GM21717 (cell line): ENCODE results near the gene HABP2.

Experiments used
- ATAC-seq: cut with Tn5 transposase; IDR thresholded peaks from one replicate; pipeline ENCODE4 v1.9.1; 2021; ENCODE audit warnings: mild to moderate bottlenecking, moderate library complexity; ENCODE audit not compliant: unreplicated experiment

HABP2 gene

DNA sequence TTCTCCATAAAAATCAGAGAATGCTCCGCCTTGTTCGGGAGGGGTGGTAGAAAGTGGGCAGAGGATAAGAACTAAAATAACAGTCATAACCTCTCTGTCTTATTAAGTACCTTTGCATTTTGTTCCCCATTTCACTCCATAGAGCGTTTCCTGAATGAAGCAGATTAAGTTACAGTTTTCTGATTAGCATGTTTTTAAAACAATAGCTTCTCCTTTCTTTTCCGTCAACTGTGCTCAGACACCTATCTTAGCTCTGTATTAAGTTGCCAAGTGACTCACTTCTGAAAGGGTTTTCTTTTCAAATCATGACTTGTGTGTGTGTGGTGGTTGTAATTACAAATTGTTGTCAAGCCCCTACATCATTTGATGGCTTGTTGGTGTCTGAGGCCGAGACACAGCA, 1.4 kb downstream of the HABP2 start:
- no peak for ATAC-seq

DNA sequence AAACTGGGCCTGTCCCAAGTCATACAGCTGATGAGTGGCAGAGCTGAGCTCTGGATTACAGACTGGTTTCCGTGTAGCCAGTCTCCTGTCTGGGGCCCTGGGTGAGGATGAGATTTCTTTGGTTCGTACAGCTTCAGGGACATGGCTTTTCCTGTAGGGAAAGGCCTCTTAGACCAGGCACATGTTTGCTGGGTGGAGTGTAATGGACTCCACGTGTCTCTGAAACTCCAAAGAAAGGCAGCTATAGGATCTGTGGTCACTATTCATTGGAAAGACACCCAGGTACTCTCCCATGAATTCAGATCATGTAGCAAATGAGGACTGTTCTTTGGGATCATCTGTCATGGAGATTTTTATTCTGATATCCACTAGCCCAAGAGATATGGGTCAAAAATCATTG, 2.4 kb downstream of the HABP2 start:
- ATAC-seq: no peak

GRCh38 chr10:113555751-113556150, 2.9 kb downstream of the HABP2 start:
- ATAC-seq: no peak

DNA sequence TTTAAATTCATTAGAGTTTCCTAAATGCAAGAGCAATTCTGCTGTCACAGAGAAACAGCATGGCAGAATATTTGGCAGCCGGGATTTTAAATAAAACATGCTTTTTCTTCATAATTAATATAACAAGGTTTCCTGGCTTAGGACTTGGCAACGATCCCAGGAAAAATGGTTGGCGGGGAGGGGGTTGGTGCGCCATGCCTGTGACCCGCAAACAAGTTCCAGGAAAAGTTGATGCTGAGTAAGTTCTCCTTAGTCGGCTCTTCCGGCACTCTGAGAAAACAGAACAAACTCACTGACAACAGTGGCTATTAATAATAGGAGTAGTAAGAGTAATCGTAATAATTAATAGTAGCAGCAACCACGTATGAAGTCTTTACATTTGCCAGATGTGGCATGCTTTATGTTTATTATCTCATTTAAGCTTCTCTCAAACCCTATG, 4.6 kb downstream of the HABP2 start:
- ATAC-seq: no peak

DNA sequence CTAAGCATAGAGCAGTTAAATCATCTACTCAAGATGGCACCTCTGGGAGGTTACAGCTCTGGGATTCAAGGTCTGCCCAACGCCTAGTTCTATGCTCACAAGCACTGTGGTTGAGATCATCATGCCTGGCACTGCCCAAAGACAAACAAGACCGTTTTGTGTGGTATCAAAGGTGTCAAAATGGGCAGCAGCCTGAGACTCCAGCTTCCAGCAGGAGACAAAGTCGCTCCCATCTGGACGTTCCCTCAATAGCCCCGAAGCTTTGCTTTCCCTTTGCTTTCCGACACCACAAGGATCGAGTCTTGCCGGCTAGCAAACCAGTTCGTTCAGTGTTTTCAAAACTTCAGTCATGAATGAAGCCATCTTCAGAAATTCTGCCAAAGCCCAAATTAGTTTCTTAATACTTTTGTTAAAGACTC, 5.1 kb downstream of the HABP2 start:
- no peak for ATAC-seq

- ATAC-seq: no peak
Measured at GRCh38 chr10:113560071-113560470, 7.2 kb downstream of the HABP2 start.

- no peak for ATAC-seq
Measured at GRCh38 chr10:113561214-113561613, 8.4 kb downstream of the HABP2 start.

DNA sequence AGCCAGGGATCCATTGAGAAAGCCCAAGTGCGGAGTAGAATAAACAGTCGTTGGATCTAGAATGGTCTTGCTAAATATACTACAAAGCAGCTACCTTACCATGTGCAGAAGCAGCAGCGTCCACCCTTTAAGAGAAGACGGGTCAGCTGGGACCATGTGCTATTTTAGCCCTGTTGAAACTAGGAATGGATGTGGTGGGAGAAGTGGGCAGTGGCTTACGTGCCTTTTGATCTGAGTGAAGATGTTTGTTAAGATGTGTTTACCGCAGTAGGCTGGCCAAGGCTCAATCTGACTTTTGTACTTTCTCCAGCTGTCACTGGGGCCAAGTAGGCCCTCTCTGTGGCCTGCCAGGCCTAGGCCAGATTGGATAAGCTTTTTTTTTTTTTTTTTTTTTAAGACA, 9.2 kb downstream of the HABP2 start:
- ATAC-seq: no peak

GRCh38 chr10:113562704-113563103, 9.9 kb downstream of the HABP2 start:
- no peak for ATAC-seq

DNA sequence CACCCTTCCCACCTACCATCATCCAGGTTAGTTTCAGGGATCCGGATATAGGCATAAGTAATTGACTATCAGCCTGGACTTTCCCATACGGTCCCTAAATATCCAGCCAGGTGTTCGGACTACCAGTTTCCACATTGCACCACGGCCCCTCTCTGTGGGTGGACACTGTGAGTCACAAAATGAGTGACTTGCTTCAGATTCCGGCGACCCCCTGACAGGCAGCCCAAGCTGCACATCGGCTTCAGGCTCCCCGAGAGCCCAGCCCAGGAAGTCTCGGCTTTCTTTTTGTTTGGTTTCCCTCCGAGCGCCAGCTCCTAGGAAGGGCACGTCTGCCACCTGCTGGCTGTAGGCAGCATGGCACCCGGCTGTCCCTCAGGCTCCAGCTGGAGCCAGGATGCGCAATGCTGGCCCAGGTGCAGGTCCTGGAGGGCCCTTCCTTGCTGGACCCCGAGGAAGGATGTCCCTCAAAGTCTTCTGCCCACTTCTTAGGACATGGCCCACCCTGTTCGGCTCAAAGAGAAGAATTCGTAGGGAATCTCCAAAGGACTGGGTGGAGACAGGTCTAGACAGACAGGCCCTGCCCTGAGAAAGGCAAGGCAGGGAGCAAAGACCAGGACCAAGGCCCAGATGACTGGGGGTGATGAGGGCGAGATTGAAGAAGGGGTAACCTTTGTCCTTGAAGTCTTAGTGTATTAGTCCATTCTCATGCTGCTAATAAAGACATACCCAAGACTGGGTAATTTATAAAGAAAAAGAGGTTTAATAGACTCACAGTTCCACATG, 10.6 kb downstream of the HABP2 start:
- ATAC-seq: peak; percentile 98

GRCh38 chr10:113565364-113565763, 12.5 kb downstream of the HABP2 start:
- ATAC-seq: no peak

DNA sequence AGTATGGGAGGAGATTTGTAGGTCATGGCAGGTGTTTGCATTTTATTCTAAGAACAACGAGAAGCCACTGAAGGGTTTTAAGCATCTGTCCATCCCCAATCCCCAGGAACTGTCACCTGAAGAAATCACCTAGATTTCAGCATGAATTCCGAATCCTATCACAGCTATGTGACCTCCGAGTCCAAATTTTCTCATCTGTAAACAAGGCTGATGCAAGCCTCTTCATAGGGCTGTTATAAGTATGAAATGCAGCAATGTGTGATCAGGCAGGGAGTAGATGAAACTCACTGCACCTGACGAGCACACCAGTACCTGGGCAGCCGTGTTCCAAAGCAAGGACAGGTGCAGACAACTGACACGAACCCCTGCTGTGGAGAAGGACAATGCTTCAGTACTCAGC, 14.0 kb downstream of the HABP2 start:
- ATAC-seq: no peak

DNA sequence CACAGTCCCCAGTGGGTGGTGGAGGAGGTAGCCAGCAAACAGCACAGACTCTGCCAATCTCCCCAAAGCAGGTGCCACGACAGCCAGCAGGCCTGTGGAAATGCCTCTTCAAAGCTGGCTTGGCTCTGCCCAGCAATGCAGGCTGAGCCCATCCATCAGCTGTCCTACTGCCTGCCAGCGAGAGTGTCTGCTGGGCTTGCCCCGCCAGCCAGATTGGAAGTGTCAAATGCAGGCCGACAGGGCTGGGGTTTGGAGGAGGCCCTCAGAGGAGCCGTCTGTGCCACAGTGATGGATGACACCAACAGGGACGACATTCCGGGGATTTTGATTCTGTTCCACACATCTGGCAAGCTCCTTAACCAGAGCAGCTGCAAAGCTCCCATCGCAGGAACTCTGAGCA, 16.7 kb downstream of the HABP2 start:
- no peak for ATAC-seq

DNA sequence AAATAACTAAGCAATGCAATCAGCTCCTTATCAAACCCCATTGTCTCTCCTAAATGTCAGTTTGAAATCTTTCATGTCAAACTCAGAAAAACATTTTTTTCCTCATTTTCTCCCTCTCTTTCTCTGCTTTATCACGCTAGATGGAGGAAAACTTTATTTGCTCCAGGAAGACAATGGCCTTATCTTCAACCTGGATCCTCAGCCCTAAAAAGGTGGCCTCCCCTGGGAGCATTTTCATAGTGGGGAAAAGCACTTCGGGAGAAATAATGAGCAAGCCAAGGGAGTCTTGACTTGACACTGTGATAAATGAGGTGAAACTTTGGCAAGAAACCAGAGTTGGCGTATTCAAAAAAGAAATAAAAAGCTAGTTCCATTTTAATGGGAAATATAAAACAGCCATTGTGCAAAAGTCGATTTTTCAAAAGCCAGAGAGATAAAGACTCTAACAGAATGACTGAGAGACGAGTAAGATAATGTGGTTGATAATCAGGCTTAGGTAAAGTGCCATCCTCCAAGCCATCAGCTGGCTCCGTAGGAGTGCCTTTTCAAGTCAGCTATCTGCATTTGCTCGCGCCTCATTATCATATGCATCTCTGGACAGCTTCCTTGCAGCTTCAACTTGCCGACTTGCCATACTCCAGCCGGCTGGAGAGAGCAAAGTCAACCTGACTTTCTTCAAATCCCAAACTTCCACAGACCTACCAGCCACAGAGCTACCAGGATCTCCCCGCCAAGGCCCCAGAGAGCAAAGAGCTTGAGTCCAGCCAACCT, 19.9 kb downstream of the HABP2 start:
- no peak for ATAC-seq

- no peak for ATAC-seq
Measured at GRCh38 chr10:113573368-113573767, 20.5 kb downstream of the HABP2 start.

DNA sequence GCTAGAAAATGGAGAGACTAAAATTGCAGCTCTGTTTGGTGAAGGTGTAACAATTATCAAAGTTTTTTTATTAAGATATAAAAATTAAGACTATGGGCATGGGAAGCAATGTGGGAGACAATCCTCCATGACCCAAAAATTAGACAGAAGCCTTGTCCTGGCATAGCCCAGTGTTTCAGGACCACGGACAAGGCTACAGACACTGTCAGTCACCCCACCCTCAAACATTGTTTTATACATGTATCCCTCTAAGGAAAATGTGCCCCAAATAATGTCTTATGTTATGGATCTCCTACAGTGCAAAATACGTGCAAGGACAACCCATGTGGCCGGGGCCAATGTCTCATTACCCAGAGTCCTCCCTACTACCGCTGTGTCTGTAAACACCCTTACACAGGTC, 24.0 kb downstream of the HABP2 start:
- ATAC-seq: no peak

DNA sequence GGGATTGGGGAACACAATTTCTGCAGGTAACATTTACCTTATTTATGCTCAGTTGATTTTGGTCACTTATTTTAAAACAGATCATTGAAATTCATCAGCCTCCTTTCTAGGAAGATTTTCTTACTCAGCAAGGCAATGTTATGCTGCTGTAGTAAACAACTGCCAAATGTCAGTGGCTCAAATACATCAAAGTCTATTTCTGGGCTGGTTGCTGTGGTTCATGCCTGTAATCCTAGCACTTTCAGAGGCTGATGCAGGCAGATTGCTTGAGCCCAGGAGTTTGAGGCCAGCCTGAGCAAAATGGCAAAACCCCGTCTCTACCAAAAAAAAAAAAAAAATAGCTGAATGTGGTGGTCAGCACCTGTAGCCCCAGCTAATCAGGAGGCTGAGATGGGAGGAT, 25.9 kb downstream of the HABP2 start:
- no peak for ATAC-seq

- no peak for ATAC-seq
Measured at GRCh38 chr10:113581092-113581491, 28.2 kb downstream of the HABP2 start.

- no peak for ATAC-seq
Measured at GRCh38 chr10:113583571-113583970, 30.7 kb downstream of the HABP2 start.

GRCh38 chr10:113585949-113586348, 33.1 kb downstream of the HABP2 start:
- ATAC-seq: no peak

GRCh38 chr10:113589201-113589770, 36.4 kb downstream of the HABP2 start:
- no peak for ATAC-seq

- no peak for ATAC-seq
Measured at GRCh38 chr10:113590581-113590980, 37.7 kb downstream of the HABP2 start.
